Mesothelial cell of epicardium (in vitro differentiated cells): Measurements from ENCODE around the gene SNCA. TPM values are rescaled to one million over a fixed set of nuclear protein-coding genes. Genes with fewer than 3 reads are reported as not detected.

Source experiments
- DNase-seq, 2 experiments: peaks; one replicate each; pipeline ENCODE4 v3.0.0; 2021; ENCODE audit warnings: low spot score in 2 of 2; ENCODE audit not compliant: unreplicated experiment in 2 of 2
- H3K27ac Mint-ChIP-seq: 2 replicates; pipeline ENCODE4 v1.8.0; 2021; ENCODE audit warnings: mixed read lengths
- H3K27me3 Mint-ChIP-seq: 2 replicates; pipeline ENCODE4 v1.8.0; 2021; ENCODE audit warnings: low read depth, mixed read lengths
- H3K36me3 Mint-ChIP-seq: 2 replicates; pipeline ENCODE4 v1.8.0; 2021; ENCODE audit warnings: mixed read lengths
- H3K4me1 Mint-ChIP-seq: 2 replicates; pipeline ENCODE4 v1.8.0; 2021; ENCODE audit warnings: mixed read lengths
- H3K4me3 Mint-ChIP-seq: 2 replicates; pipeline ENCODE4 v1.8.0; 2021; ENCODE audit warnings: mild to moderate bottlenecking, moderate library complexity, mixed read lengths
- H3K9me3 Mint-ChIP-seq: 2 replicates; pipeline ENCODE4 v1.8.0; 2021; ENCODE audit warnings: mixed read lengths
- CTCF ChIP-seq: fragments of 200-600 bp; sonication (generic); IDR thresholded peaks from one replicate; pipeline ENCODE4 v1.5.0; 2021; ENCODE audit warnings: antibody characterized with exemption; ENCODE audit not compliant: unreplicated experiment
- total RNA-seq: library from RNA; stranded (reverse); gene quantifications from 3 replicates; pipeline ENCODE4 v1.2.1, GENCODE V29; 2021

Gene SNCA
- total RNA-seq, 1 donor from 2014 or later: 14.8 TPM

- Mint-ChIP-seq H3K9me3 (peaks cover 4% of the 10 kb centered on the region), H3K4me1 (no peaks in the 10 kb centered on the region), H3K4me3 (no peak overlapping the region), H3K27ac (no peak overlapping the region), H3K36me3 (peaks cover 3% of the 10 kb centered on the region), H3K27me3 (no peaks in the 10 kb centered on the region)
- DNase-seq: no peak
- peak; percentile 73 for TF ChIP-seq CTCF
Observed at GRCh38 chr4:89868999-89869589, 32.1 kb upstream of the SNCA start.

- no peak overlapping the region for H3K27ac Mint-ChIP-seq
- H3K9me3 Mint-ChIP-seq: peaks cover 4% of the 10 kb centered on the region
- H3K27me3 Mint-ChIP-seq: no peaks in the 10 kb centered on the region
- no peaks in the 10 kb centered on the region for H3K4me1 Mint-ChIP-seq
- H3K4me3 Mint-ChIP-seq: no peak overlapping the region
- no peak for TF ChIP-seq CTCF
- H3K36me3 Mint-ChIP-seq: peaks cover 3% of the 10 kb centered on the region
- DNase-seq: no peak
Observed at GRCh38 chr4:89868276-89868675, 31.3 kb upstream of the SNCA start.

GRCh38 chr4:89863533-89863932 lies 26.6 kb upstream of the SNCA start:
- Mint-ChIP-seq H3K27me3 (no peaks in the 10 kb centered on the region), H3K4me1 (no peaks in the 10 kb centered on the region), H3K27ac (no peak overlapping the region), H3K4me3 (no peak overlapping the region), H3K36me3 (peaks cover 3% of the 10 kb centered on the region), H3K9me3 (peaks cover 4% of the 10 kb centered on the region)
- no peak for TF ChIP-seq CTCF
- no peak for DNase-seq

- peaks cover 7% of the 10 kb centered on the region for H3K9me3 Mint-ChIP-seq
- H3K4me1 Mint-ChIP-seq: no peaks in the 10 kb centered on the region
- H3K36me3 Mint-ChIP-seq: no peaks in the 10 kb centered on the region
- no peak overlapping the region for H3K4me3 Mint-ChIP-seq
- H3K27me3 Mint-ChIP-seq: no peaks in the 10 kb centered on the region
- H3K27ac Mint-ChIP-seq: no peak overlapping the region
- no peak for DNase-seq
- TF ChIP-seq CTCF: no peak
Observed at GRCh38 chr4:89860971-89861370, 24.0 kb upstream of the SNCA start.

GRCh38 chr4:89855236-89855635 lies 18.3 kb upstream of the SNCA start:
- Mint-ChIP-seq H3K36me3 (peaks cover 4% of the 10 kb centered on the region), H3K9me3 (peaks cover 22% of the 10 kb centered on the region), H3K4me1 (peaks cover 3% of the 10 kb centered on the region), H3K27me3 (no peaks in the 10 kb centered on the region), H3K27ac (no peak overlapping the region), H3K4me3 (no peak overlapping the region)
- no peak for DNase-seq
- TF ChIP-seq CTCF: no peak
